ENCODE results near the gene MEX3D. TPM values are rescaled to one million over a fixed set of nuclear protein-coding genes. Genes with fewer than 3 reads are reported as not detected.

The MEX3D gene
- total RNA-seq, 1 experiment from 2014 or later = 69.2 TPM

DNA sequence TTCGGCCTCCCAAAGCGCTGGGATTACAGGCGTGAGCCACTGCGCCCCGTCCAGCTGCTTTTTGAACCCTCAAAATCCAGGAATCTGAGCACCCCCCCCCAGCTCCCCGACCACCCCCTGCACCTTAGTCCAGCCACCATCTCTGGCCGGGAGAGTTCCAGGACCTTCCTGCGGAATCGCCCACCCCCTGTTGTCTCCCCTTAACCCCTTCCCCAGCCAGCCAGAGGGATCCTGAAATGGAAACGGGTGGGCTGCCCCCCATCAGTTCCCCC lies 25.3 kb upstream of the MEX3D start:
- peak overlapping the region; percentile 63 for H3K27ac ChIP-seq (ENCODE audit: low read depth, low read length)
- CTCF ChIA-PET = interaction anchor here (1.1 to 1.4 kb wide), 3 partner anchors 14 to 244 kb away, joined by 3 to 4 read pairs (median 3); no protein-coding TSS in a partner anchor

More for the DNA sequence above, 25.3 kb upstream of the MEX3D start:
- ChIA-PET POLR2A (interaction anchor here (1.3 kb wide), 1 partner anchor 12 kb away, joined by 3 read pairs; the partner anchor contains the start of gene UQCR11), RAD21 (ENCODE audit: low non-redundant PET in 1 of 2, low total read pairs in 2 of 2, uncharacterized antibody in 2 of 2, unreplicated experiment in 2 of 2) (no interaction called here)
- Histone ChIP-seq H3K36me3 (ENCODE audit: control insufficient read depth in 1 of 2, insufficient read depth in 2 of 2, low read length in 2 of 2) (peaks cover 15 to 20% of the 10 kb centered on the region in 2 experiments; a peak in 3 of 4 replicates), H3K9me3 (ENCODE audit: control insufficient read depth in 1 of 2, insufficient read depth in 1 of 2, low read depth in 1 of 2, low read length in 2 of 2) (no peaks in the 10 kb centered on the region), H3K4me2 (ENCODE audit: low read length) (peak overlapping the region; percentile 94), H3K27me3 (ENCODE audit: insufficient read depth, low read length) (no peaks in the 10 kb centered on the region), H3K4me1 (ENCODE audit: control insufficient read depth in 1 of 2, insufficient read depth in 2 of 2, low read length in 2 of 2) (peaks cover 14 to 38% of the 10 kb centered on the region in 2 experiments), H3K4me3 (replicated peaks in 1 of 2; ENCODE audit: low read depth in 1 of 2, low read length in 2 of 2) (peak overlapping the region; percentile 50 to 58; a peak in 2 of 4 replicates), H2AFZ (ENCODE audit: low read depth, low read length, poor library complexity, severe bottlenecking) (no peak overlapping the region), H3K9me2 (ENCODE audit: insufficient read depth) (no peaks in the 10 kb centered on the region), H3K9ac (ENCODE audit: low read length) (peak overlapping the region; percentile 71), H3K79me2 (ENCODE audit: insufficient read depth, low read length) (peaks cover 45% of the 10 kb centered on the region), H4K20me1 (ENCODE audit: insufficient read depth) (no peaks in the 10 kb centered on the region)
- ATAC-seq (no peak), DNase-seq (ENCODE audit: low read depth, low spot score) (no peak)
- intact Hi-C loops (cut with micrococcal nuclease) = no loop called here
- no peak for TF ChIP-seq SP1 (IDR thresholded peaks at IDR 0.05; ENCODE audit: low read depth)
- no peak for TF ChIP-seq CEBPB (IDR thresholded peaks at IDR 0.05; ENCODE audit: low read depth)
- no peak for TF ChIP-seq FOSL1 (IDR thresholded peaks at IDR 0.05; ENCODE audit: low read depth)
- no peak for TF ChIP-seq JUND (IDR thresholded peaks at IDR 0.05)
- no peak for TF ChIP-seq TCF7L2 (IDR thresholded peaks at IDR 0.05; ENCODE audit: borderline replicate concordance, extremely low read depth, insufficient read depth, insufficient read length)
- TF ChIP-seq, protein P1, sequence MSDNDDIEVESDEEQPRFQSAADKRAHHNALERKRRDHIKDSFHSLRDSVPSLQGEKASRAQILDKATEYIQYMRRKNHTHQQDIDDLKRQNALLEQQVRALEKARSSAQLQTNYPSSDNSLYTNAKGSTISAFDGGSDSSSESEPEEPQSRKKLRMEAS (IDR thresholded peaks at IDR 0.05) = no peak
- TF ChIP-seq, protein P2, sequence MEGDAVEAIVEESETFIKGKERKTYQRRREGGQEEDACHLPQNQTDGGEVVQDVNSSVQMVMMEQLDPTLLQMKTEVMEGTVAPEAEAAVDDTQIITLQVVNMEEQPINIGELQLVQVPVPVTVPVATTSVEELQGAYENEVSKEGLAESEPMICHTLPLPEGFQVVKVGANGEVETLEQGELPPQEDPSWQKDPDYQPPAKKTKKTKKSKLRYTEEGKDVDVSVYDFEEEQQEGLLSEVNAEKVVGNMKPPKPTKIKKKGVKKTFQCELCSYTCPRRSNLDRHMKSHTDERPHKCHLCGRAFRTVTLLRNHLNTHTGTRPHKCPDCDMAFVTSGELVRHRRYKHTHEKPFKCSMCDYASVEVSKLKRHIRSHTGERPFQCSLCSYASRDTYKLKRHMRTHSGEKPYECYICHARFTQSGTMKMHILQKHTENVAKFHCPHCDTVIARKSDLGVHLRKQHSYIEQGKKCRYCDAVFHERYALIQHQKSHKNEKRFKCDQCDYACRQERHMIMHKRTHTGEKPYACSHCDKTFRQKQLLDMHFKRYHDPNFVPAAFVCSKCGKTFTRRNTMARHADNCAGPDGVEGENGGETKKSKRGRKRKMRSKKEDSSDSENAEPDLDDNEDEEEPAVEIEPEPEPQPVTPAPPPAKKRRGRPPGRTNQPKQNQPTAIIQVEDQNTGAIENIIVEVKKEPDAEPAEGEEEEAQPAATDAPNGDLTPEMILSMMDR (IDR thresholded peaks at IDR 0.05 in 2 of 3, conservative IDR thresholded peaks at IDR 0.05 in 1 of 3; ENCODE audit: borderline replicate concordance in 1 of 3, insufficient read depth in 1 of 3, low read depth in 2 of 3, low read length in 2 of 3) = no peak
- TF ChIP-seq ZBTB33 (IDR thresholded peaks at IDR 0.05; ENCODE audit: extremely low read depth, insufficient replicate concordance, low read length) = no peak
- TF ChIP-seq ELF1 (IDR thresholded peaks at IDR 0.05; ENCODE audit: borderline replicate concordance, low read depth) = no peak
- TF ChIP-seq EZH2phosphoT487 (IDR thresholded peaks at IDR 0.05; ENCODE audit: borderline replicate concordance) = no peak
- TF ChIP-seq SRF (IDR thresholded peaks at IDR 0.05; ENCODE audit: low read depth) = no peak
- no peak for TF ChIP-seq ZNF274 (IDR thresholded peaks at IDR 0.05; ENCODE audit: low read depth, low read length)
- TF ChIP-seq EGR1 (IDR thresholded peaks at IDR 0.05; ENCODE audit: low read depth) = no peak
- no peak for TF ChIP-seq YY1 (IDR thresholded peaks at IDR 0.05; ENCODE audit: extremely low read depth, insufficient replicate concordance, low read depth, low read length)
- BruUV-seq (replicated peaks) = no TSS peak

Data from HCT116 (cell line).